ENCODE results near the gene NPLOC4.
"Not testable (repeated sequence)": the region's sequence is repeated elsewhere in the genome, so short reads cannot be mapped to it uniquely, and the experiment has no call there.

NPLOC4 gene

DNA sequence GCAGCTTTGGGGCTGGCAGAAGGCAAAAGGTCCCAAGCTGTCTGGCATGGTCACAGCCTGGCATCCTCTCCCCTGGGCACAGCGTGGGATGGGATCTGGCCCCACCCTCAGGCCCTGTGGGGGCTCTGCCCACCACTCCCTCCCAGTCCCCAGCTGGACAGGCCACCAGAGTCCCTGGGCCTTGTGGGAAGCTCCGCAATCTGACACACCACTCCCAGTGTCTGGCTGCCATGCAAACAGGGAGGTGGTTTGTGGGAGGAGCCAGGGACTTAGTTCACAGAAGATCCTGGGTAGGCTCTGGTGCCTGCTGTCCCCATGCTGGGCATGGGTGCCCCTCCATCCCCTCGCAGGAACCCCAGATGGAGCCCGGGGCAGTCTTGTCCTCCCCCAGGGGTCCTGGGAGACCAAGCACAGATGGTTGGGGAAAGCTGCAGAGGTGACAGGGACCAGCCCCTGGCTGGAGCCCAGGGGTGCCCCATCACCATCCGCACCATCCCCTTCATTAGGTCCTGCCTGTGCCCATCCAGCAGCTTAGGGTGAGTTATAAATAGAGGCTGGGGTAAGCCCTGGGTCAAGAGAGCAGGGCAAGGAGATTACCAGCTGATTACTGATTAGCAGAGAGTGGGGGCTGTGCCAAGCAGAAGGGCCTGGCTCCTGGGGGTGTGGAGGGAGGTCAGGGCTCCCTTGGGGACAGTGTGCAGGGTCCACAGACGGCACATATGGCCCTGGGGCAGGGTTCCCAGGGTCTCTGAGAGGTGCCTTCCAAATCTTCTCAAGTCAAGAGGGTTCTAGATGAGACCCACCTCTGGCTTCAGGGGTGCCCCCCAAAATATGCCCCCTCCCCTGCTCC is 102.5 kb downstream of the NPLOC4 start:
- DNase-seq: no peak
- Mint-ChIP-seq H3K27me3 (ENCODE audit: low read depth, poor library complexity) (peaks cover 35% of the 10 kb centered on the region), H3K36me3 (ENCODE audit: low read depth) (no peaks in the 10 kb centered on the region), H3K27ac (no peak overlapping the region), H3K9me3 (peaks cover 4% of the 10 kb centered on the region), H3K4me1 (peaks cover 10% of the 10 kb centered on the region), H3K4me3 (no peak overlapping the region)
- TF ChIP-seq, protein P1, sequence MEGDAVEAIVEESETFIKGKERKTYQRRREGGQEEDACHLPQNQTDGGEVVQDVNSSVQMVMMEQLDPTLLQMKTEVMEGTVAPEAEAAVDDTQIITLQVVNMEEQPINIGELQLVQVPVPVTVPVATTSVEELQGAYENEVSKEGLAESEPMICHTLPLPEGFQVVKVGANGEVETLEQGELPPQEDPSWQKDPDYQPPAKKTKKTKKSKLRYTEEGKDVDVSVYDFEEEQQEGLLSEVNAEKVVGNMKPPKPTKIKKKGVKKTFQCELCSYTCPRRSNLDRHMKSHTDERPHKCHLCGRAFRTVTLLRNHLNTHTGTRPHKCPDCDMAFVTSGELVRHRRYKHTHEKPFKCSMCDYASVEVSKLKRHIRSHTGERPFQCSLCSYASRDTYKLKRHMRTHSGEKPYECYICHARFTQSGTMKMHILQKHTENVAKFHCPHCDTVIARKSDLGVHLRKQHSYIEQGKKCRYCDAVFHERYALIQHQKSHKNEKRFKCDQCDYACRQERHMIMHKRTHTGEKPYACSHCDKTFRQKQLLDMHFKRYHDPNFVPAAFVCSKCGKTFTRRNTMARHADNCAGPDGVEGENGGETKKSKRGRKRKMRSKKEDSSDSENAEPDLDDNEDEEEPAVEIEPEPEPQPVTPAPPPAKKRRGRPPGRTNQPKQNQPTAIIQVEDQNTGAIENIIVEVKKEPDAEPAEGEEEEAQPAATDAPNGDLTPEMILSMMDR (IDR thresholded peaks at IDR 0.05): no peak

DNA sequence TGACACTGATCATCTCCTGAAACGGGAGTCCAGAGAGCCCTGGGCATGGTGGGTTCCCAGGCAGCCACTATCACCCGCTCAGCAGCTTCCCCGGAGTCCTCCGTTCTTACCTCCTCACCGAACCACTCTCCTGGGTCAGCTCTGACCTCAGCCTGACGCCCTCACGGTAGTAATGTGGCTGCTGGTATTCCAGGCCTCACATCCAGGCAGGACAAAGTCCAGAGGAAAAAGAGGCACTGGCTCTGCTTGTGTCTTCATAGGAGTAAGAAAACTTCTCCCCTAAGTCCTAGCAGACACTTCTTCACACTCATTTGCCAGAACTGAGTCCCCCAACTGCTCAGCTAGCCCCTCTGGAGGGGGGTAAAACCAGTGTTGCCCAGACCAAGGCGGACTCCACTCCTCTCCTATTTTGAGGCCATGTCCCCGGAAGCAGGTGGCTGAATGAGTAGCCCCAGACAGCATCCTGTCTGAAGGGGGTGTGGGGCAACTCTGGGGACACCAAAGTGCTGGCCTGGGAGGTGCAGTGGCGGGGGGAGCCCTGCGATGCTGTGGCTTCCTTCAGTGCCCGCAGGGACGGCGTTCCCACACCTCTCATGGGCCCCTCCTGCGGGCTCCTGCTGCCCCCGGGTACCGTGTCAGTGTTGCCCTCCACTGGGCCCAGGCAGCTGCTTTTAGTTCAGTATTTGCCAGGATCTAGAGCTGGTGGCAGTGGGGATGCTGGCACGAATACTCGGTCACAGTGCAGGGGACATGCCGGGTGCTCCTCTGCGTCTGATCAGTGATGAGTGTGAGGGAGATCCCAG is 103.4 kb downstream of the NPLOC4 start:
- Mint-ChIP-seq H3K4me1 (peaks cover 10% of the 10 kb centered on the region), H3K36me3 (ENCODE audit: low read depth) (no peaks in the 10 kb centered on the region), H3K9me3 (peaks cover 4% of the 10 kb centered on the region), H3K27ac (peak overlapping the region; percentile 21), H3K4me3 (no peak overlapping the region), H3K27me3 (ENCODE audit: low read depth, poor library complexity) (peaks cover 32% of the 10 kb centered on the region)
- TF ChIP-seq, protein P1 (IDR thresholded peaks at IDR 0.05): no peak
- DNase-seq: no peak

DNA sequence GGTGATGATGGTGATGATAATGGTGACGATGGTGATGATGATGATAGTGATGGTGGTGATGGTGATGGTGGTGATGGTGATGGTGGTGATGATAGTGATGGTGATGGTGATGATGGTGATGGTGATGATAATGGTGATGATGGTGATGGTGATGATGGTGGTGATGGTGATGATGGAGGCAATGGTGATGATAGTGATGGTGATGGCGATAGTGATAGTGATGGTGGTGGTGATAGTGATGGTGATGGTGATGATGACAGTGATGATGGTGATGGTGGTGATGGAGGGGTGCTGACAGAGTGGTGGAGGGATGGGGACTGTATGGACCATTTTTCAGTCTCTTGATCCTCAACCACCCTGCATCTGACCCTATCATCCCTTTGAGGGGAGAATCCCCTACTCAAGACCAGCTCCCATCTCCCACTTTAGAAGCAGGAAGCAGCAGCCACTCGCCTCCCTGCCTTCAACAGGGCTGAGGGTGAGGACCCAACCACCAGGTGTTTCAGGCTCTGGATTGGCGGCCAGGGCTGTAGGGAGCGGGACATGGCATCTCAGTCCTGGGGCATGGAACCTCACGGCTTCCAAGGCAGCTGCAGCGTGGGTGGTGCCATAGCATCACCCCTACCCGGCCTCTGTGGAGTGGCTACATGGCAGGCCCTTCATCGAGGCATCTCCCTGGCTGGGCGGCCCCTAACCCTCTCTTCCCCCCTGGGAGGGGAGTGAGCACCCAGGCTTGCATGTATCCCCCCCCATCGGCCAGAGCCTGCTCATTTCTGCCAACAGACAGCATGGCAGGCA is 104.2 kb downstream of the NPLOC4 start:
- Mint-ChIP-seq H3K36me3 (ENCODE audit: low read depth) (no peaks in the 10 kb centered on the region), H3K4me3 (no peak overlapping the region), H3K9me3 (peaks cover 4% of the 10 kb centered on the region), H3K4me1 (peaks cover 7% of the 10 kb centered on the region), H3K27me3 (ENCODE audit: low read depth, poor library complexity) (peaks cover 26% of the 10 kb centered on the region), H3K27ac (no peak overlapping the region)
- TF ChIP-seq, protein P1 (IDR thresholded peaks at IDR 0.05): no peak
- no peak for DNase-seq

DNA sequence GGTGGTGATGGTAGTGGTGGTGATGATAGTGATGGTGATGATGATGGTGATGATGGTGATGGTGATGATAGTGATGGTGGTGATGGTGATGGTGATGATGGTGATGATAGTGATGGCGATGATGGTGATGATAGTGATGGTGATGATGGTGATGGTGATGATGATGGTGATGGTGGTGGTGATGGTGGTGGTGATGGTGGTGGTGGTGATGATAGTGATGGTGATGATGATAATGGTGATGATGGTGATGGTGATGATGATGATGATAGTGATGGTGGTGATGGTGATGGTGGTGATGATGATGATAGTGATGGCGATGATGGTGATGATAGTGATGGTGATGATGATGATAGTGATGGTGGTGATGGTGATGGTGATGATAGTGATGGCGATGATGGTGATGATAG is 104.9 kb downstream of the NPLOC4 start:
- H3K27me3 Mint-ChIP-seq (ENCODE audit: low read depth, poor library complexity): peaks cover 23% of the 10 kb centered on the region
- H3K27ac Mint-ChIP-seq; H3K9me3 Mint-ChIP-seq; H3K4me3 Mint-ChIP-seq; DNase-seq; H3K4me1 Mint-ChIP-seq; H3K36me3 Mint-ChIP-seq (ENCODE audit: low read depth): not testable (repeated sequence)

DNA sequence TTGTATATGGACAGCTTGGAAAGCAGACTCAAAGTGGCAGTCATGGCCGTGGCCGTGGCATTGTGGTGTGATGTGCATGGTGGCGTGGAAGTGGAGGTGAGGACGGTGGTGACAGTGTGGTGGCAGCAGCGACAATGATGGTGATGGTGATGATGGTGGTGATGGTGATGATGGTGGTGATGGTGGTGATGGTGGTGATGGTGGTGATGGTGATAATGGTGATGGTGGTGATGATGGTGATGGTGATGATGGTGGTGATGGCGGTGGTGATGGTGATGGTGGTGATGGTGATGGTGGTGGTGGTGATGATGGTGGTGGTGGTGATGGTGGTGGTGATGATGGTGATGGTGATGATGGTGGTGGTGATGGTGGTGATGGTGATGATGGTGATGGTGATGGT is 105.9 kb downstream of the NPLOC4 start:
- Mint-ChIP-seq H3K4me1 (peaks cover 14% of the 10 kb centered on the region), H3K27me3 (ENCODE audit: low read depth, poor library complexity) (peaks cover 14% of the 10 kb centered on the region)
- H3K9me3 Mint-ChIP-seq; H3K36me3 Mint-ChIP-seq (ENCODE audit: low read depth); DNase-seq; H3K4me3 Mint-ChIP-seq; H3K27ac Mint-ChIP-seq: not testable (repeated sequence)

DNA sequence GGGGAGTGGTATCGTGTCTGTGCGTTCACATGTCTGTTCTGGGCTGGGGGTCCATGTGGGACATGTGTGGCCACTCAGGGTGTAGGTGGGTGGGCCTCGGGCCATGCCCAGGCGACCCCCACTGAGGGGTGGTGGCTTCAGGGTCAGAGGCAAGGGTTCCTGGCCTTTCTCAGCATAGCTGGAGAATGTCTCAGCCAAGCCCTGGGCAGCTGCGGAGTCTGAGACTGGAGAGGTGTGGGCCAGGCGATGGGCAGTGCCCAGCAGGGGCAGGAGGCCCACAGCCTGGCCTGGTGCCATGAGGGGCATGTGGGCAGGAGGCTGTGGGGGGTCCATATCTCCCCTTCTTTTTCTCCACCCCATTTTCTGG is 107.5 kb downstream of the NPLOC4 start:
- TF ChIP-seq, protein P1 (IDR thresholded peaks at IDR 0.05): no peak
- DNase-seq: no peak
- H3K27ac Mint-ChIP-seq: no peak overlapping the region
- no peaks in the 10 kb centered on the region for H3K36me3 Mint-ChIP-seq (ENCODE audit: low read depth)
- H3K9me3 Mint-ChIP-seq: peaks cover 4% of the 10 kb centered on the region
- peaks cover 19% of the 10 kb centered on the region for H3K4me1 Mint-ChIP-seq
- no peak overlapping the region for H3K4me3 Mint-ChIP-seq
- peaks cover 2% of the 10 kb centered on the region for H3K27me3 Mint-ChIP-seq (ENCODE audit: low read depth, poor library complexity)

Measured in nephron progenitor cell (in vitro differentiated cells).